ENCODE results near the gene HECW1. TPM values are rescaled to one million over a fixed set of nuclear protein-coding genes. Genes with fewer than 3 reads are reported as not detected.

HECW1 gene
- total and polyA plus RNA-seq, 2 of the 13 experiments (the other 11 are each of a cell fraction or from before 2014, with no cell fraction given) = not detected

DNA sequence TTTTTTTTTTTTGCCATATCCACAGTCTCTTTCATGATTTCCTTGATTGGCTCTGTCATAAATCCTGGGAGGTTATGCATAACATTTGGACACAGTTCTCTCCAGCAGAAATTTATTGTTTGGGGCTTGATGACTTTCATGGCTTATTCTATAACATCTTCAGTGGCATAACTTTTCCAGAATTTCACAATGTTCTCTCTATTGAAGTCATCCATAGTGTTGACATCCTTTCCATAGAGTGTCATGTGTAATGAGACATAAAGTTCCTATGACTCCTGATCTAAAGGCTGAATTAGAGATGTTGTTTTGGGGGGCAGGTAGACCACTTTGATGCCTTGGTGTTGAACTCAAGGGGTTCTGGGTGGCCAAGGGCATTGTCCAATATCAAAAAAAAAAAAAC, 433.8 kb downstream of the HECW1 start:
- DNase-seq (ENCODE audit: low spot score) (no peak), FAIRE-seq (no peak), ATAC-seq (no peak)
- intact Hi-C loops (cut with micrococcal nuclease; ENCODE audit: unreplicated experiment) = no loop called here
- Histone ChIP-seq H3K4me1 (ENCODE audit: insufficient read depth, low read length) (no peaks in the 10 kb centered on the region), H3K4me2 (ENCODE audit: low read depth, low read length) (no peak overlapping the region), H3K27ac (ENCODE audit: extremely low read length, insufficient read depth, low read length) (no peak overlapping the region), H3K79me2 (ENCODE audit: insufficient read depth, low read length) (no peaks in the 10 kb centered on the region), H3K9me3 (ENCODE audit: low read length) (no peaks in the 10 kb centered on the region), H3K27me3 (ENCODE audit: control insufficient read depth in 1 of 2, insufficient read depth in 2 of 2, low read length in 2 of 2) (0 out of 5 replicates have a peak, but pooled peaks cover 0 to 9% of the 10 kb centered on the region in 2 experiments), H3K9ac (ENCODE audit: insufficient read depth, low read depth, low read length) (no peak overlapping the region), H3K36me3 (replicated peaks in 1 of 2; ENCODE audit: control insufficient read depth in 1 of 2, insufficient read depth in 2 of 2, low read length in 2 of 2) (no peaks in the 10 kb centered on the region), H3K4me3 (replicated peaks in 1 of 3; ENCODE audit: insufficient read depth in 1 of 3, low read depth in 2 of 3, low read length in 3 of 3) (no peak overlapping the region), H2AFZ (ENCODE audit: low read length) (no peak overlapping the region), H4K20me1 (ENCODE audit: insufficient read depth, low read length) (no peaks in the 10 kb centered on the region)
- ChIA-PET CTCF (ENCODE audit: low intra/inter-chr PET ratio, low total read pairs) (no interaction called here), POLR2A (no interaction called here)
- in situ Hi-C loops (cut with HindIII; ENCODE audit: extremely low pct_ligation_motif_present, low pct_unique_long_range_greater_than_20kb) = no loop called here
- TF ChIP-seq THYN1 (CRISPR knock-in tag; IDR thresholded peaks at IDR 0.05; ENCODE audit: borderline replicate concordance, low read depth) (no peak), TGIF2 (CRISPR knock-in tag; IDR thresholded peaks at IDR 0.05) (no peak), ZNF317 (CRISPR knock-in tag; IDR thresholded peaks at IDR 0.05) (no peak), XBP1 (CRISPR knock-in tag; IDR thresholded peaks at IDR 0.05) (no peak), NFIC (IDR thresholded peaks at IDR 0.05; ENCODE audit: low read length) (no peak), REPIN1 (CRISPR knock-in tag; IDR thresholded peaks at IDR 0.05; ENCODE audit: borderline replicate concordance, low read depth) (no peak), ZFP82 (CRISPR knock-in tag; IDR thresholded peaks at IDR 0.05; ENCODE audit: borderline replicate concordance) (no peak), ZNF788 (CRISPR knock-in tag; IDR thresholded peaks at IDR 0.05; ENCODE audit: borderline replicate concordance) (no peak), MTA1 (CRISPR knock-in tag; IDR thresholded peaks at IDR 0.05; ENCODE audit: borderline replicate concordance) (no peak), SPEN (CRISPR knock-in tag; IDR thresholded peaks at IDR 0.05; ENCODE audit: low read depth) (no peak), ZNF598 (CRISPR knock-in tag; IDR thresholded peaks at IDR 0.05; ENCODE audit: borderline replicate concordance) (no peak), PCBP1 (IDR thresholded peaks at IDR 0.05; ENCODE audit: borderline replicate concordance, low read depth, low read length) (no peak), RARG (CRISPR knock-in tag; IDR thresholded peaks at IDR 0.05; ENCODE audit: low read depth) (no peak), ZMAT3 (CRISPR knock-in tag; conservative IDR thresholded peaks at IDR 0.05) (no peak), ZXDC (CRISPR knock-in tag; IDR thresholded peaks at IDR 0.05) (no peak), POGZ (CRISPR knock-in tag; IDR thresholded peaks at IDR 0.05) (no peak)
- TF ChIP-seq, protein P1, sequence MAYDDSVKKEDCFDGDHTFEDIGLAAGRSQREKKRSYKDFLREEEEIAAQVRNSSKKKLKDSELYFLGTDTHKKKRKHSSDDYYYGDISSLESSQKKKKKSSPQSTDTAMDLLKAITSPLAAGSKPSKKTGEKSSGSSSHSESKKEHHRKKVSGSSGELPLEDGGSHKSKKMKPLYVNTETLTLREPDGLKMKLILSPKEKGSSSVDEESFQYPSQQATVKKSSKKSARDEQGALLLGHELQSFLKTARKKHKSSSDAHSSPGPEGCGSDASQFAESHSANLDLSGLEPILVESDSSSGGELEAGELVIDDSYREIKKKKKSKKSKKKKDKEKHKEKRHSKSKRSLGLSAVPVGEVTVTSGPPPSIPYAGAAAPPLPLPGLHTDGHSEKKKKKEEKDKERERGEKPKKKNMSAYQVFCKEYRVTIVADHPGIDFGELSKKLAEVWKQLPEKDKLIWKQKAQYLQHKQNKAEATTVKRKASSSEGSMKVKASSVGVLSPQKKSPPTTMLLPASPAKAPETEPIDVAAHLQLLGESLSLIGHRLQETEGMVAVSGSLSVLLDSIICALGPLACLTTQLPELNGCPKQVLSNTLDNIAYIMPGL (CRISPR knock-in tag; IDR thresholded peaks at IDR 0.05; ENCODE audit: borderline replicate concordance in 1 of 2, low read depth in 1 of 2) = no peak
- no TSS peak for BruUV-seq (replicated peaks)

All from HepG2 (cell line).